ENCODE data around the gene ZNF3.
A peak's percentile ranks its signal among the peaks of the same experiment; 100 is the strongest.

ZNF3 gene

DNA sequence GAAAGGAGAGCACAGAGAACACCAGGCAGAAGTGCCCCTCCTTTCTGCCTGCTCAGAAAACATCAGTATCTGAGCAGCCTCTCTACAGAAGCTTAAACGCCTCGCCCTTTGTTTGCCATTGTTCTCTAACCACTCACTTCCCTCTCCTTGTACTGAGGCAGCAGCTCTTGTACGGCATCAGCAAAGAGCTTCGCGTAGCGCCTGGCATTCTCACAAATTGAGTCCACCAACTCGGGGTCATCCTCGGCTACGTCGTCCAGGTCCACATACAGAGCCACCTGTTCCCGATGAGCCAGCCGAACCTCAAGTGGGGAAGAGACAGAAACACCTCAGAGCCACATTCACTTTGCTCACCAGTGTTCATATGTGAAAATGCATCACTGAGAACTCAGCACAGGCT, 17.9 kb upstream of the ZNF3 start:
- no peaks in the 10 kb centered on the region for H3K9me3 ChIP-seq (ENCODE audit: control insufficient read depth, insufficient read depth, low read depth, low read length)
- TF ChIP-seq SP2 (tag by site-specific recombination; IDR thresholded peaks at IDR 0.05), result no peak
- H3K4me1 ChIP-seq (ENCODE audit: control insufficient read depth, insufficient read depth, low read length), result no peaks in the 10 kb centered on the region
- peaks cover 59 to 68% of the 10 kb centered on the region in 2 experiments for H3K36me3 ChIP-seq (ENCODE audit: control insufficient read depth in 2 of 2, insufficient read depth in 1 of 2, low read length in 2 of 2)
- peak overlapping the region; percentile 95 for H3K4me3 ChIP-seq (ENCODE audit: low read depth, low read length)
- ChIA-PET CTCF (no interaction called here), POLR2A (interaction anchor here (4.4 kb wide), 1 partner anchor 10 kb away, joined by 115 read pairs; the partner anchor contains the start of gene COPS6)
- H3K27ac ChIP-seq (ENCODE audit: extremely low read depth, low read depth, low read length), result peak overlapping the region; percentile 99; the same call in 1 of the 2 replicates

DNA sequence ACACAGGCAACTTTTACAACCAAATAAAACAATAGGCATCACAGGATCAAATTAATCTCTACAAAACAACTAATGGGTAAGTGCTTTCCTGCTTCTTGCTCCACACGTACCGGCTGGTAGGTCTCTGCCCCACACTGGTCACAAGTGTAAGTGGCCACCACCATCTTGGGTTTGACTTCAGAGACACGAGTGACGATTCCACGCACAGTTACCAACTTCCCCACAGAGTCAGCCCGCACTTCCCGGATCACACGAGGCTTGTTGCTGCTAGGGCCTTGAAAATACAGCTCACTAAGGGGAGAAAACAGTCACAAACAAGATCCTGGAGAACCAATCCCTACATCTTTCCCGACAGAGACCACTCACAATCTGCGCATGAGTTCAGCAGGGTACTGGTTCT, 17.4 kb upstream of the ZNF3 start:
- peak overlapping the region; percentile 34 for H3K27ac ChIP-seq (ENCODE audit: extremely low read depth, low read depth, low read length)
- TF ChIP-seq, protein P1, sequence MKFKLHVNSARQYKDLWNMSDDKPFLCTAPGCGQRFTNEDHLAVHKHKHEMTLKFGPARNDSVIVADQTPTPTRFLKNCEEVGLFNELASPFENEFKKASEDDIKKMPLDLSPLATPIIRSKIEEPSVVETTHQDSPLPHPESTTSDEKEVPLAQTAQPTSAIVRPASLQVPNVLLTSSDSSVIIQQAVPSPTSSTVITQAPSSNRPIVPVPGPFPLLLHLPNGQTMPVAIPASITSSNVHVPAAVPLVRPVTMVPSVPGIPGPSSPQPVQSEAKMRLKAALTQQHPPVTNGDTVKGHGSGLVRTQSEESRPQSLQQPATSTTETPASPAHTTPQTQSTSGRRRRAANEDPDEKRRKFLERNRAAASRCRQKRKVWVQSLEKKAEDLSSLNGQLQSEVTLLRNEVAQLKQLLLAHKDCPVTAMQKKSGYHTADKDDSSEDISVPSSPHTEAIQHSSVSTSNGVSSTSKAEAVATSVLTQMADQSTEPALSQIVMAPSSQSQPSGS (tag by site-specific recombination; IDR thresholded peaks at IDR 0.05; ENCODE audit: low read depth), result no peak
- no peak for TF ChIP-seq ZBTB7A (tag by site-specific recombination; IDR thresholded peaks at IDR 0.05; ENCODE audit: low read depth)
- TF ChIP-seq REPIN1 (tag by site-specific recombination; IDR thresholded peaks at IDR 0.05; ENCODE audit: low read depth), result no peak
- TF ChIP-seq ZNF223 (tag by site-specific recombination; IDR thresholded peaks at IDR 0.05), result no peak
- no peak for TF ChIP-seq ZNF184 (tag by site-specific recombination; IDR thresholded peaks at IDR 0.05)
- no peak for TF ChIP-seq ZFP69B (tag by site-specific recombination; IDR thresholded peaks at IDR 0.05)
- TF ChIP-seq, protein P2, sequence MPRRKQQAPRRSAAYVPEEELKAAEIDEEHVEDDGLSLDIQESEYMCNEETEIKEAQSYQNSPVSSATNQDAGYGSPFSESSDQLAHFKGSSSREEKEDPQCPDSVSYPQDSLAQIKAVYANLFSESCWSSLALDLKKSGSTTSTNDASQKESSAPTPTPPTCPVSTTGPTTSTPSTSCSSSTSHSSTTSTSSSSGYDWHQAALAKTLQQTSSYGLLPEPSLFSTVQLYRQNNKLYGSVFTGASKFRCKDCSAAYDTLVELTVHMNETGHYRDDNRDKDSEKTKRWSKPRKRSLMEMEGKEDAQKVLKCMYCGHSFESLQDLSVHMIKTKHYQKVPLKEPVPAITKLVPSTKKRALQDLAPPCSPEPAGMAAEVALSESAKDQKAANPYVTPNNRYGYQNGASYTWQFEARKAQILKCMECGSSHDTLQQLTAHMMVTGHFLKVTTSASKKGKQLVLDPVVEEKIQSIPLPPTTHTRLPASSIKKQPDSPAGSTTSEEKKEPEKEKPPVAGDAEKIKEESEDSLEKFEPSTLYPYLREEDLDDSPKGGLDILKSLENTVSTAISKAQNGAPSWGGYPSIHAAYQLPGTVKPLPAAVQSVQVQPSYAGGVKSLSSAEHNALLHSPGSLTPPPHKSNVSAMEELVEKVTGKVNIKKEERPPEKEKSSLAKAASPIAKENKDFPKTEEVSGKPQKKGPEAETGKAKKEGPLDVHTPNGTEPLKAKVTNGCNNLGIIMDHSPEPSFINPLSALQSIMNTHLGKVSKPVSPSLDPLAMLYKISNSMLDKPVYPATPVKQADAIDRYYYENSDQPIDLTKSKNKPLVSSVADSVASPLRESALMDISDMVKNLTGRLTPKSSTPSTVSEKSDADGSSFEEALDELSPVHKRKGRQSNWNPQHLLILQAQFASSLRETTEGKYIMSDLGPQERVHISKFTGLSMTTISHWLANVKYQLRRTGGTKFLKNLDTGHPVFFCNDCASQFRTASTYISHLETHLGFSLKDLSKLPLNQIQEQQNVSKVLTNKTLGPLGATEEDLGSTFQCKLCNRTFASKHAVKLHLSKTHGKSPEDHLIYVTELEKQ (tag by site-specific recombination; IDR thresholded peaks at IDR 0.05; ENCODE audit: borderline replicate concordance), result no peak
- no peaks in the 10 kb centered on the region for H3K4me1 ChIP-seq (ENCODE audit: control insufficient read depth, insufficient read depth, low read length)
- H3K36me3 ChIP-seq (ENCODE audit: control insufficient read depth in 2 of 2, insufficient read depth in 1 of 2, low read length in 2 of 2), result peaks cover 60 to 71% of the 10 kb centered on the region in 2 experiments
- CTCF ChIA-PET, result no interaction called here
- H3K4me3 ChIP-seq (ENCODE audit: low read depth, low read length), result peak overlapping the region; percentile 8; the same call in 1 of the 2 replicates
- H3K9me3 ChIP-seq (ENCODE audit: control insufficient read depth, insufficient read depth, low read depth, low read length), result no peaks in the 10 kb centered on the region
- POLR2A ChIA-PET, result interaction anchor here (4.4 kb wide), 1 partner anchor 9 kb away, joined by 115 read pairs; the partner anchor contains the start of gene COPS6

DNA sequence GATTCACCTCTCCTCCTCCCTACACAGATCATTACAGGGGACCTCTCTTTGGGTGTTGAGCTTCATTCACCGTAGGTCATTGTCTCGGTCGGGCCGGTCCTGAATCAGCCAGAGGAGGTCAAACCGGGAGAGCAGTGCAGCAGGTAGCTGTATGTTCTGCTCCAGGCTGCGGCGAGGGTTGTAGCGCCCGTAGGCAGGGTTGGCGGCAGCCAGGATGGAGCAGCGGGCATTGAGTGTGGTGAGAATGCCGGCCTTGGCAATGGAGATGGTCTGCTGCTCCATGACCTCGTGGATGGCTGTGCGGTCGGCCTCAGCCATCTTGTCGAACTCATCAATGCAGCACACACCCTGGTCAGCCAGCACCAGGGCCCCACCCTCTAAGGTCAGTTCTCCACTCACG, 14.2 kb upstream of the ZNF3 start:
- Histone ChIP-seq H3K4me3 (ENCODE audit: low read depth, low read length) (no peak overlapping the region), H3K4me1 (ENCODE audit: control insufficient read depth, insufficient read depth, low read length) (no peaks in the 10 kb centered on the region), H3K9me3 (ENCODE audit: control insufficient read depth, insufficient read depth, low read depth, low read length) (no peaks in the 10 kb centered on the region), H3K27ac (ENCODE audit: extremely low read depth, low read depth, low read length) (peak overlapping the region; percentile 26; the same call in 1 of the 2 replicates), H3K36me3 (ENCODE audit: control insufficient read depth in 2 of 2, insufficient read depth in 1 of 2, low read length in 2 of 2) (peaks cover 55 to 94% of the 10 kb centered on the region in 2 experiments)
- ChIA-PET CTCF (interaction anchor here (0.9 to 1.5 kb wide), 3 partner anchors 13 to 312 kb away, joined by 3 to 4 read pairs (median 3); no protein-coding TSS in a partner anchor), POLR2A (interaction anchor here (0.8 to 1.0 kb wide), 2 partner anchors 13 to 17 kb away, joined by 3 read pairs; no protein-coding TSS in a partner anchor)
- TF ChIP-seq ZSCAN30 (tag by site-specific recombination; IDR thresholded peaks at IDR 0.05) (no peak), ZNF146 (tag by site-specific recombination; IDR thresholded peaks at IDR 0.05) (no peak), ZNF24 (tag by site-specific recombination; IDR thresholded peaks at IDR 0.05) (no peak), REPIN1 (tag by site-specific recombination; IDR thresholded peaks at IDR 0.05; ENCODE audit: low read depth) (no peak), ZNF600 (tag by site-specific recombination; IDR thresholded peaks at IDR 0.05) (peak; percentile 31; the same call in 1 of the 2 replicates), GLIS2 (tag by site-specific recombination; IDR thresholded peaks at IDR 0.05) (no peak), RBAK (tag by site-specific recombination; IDR thresholded peaks at IDR 0.05) (no peak)

Data from HEK293 (cell line).